ENCODE data around the gene YBEY.

The YBEY gene

GRCh38 chr21:46329796-46330195, 43.7 kb downstream of the YBEY start:
- no peak for DNase-seq

GRCh38 chr21:46334351-46335140, 48.4 kb downstream of the YBEY start:
- DNase-seq, result no peak

- no peak for DNase-seq
Observed at GRCh38 chr21:46336603-46337002, 50.5 kb downstream of the YBEY start.

- no peak for DNase-seq
Observed at GRCh38 chr21:46340998-46341397, 54.9 kb downstream of the YBEY start.

GRCh38 chr21:46344219-46344915, 58.2 kb downstream of the YBEY start:
- no peak for DNase-seq

- no peak for DNase-seq
Observed at GRCh38 chr21:46345861-46346260, 59.7 kb downstream of the YBEY start.

- DNase-seq, result no peak
Observed at GRCh38 chr21:46346296-46347202, 60.4 kb downstream of the YBEY start.

GRCh38 chr21:46347203-46347550, 61.0 kb downstream of the YBEY start:
- DNase-seq, result no peak
